Calu3 (cell line): ENCODE data around the gene SLC36A1. TPM values are rescaled to one million over a fixed set of nuclear protein-coding genes. Genes with fewer than 3 reads are reported as not detected.

Experiments used
- BruUV-seq: library from RNA; stranded (reverse); fragments of 400-500 nt; replicated peaks from 2 replicates; lab custom pipeline; 2021; lab: Mats Ljungman, UMichigan
- CTCF ChIA-PET: fragments of 300-600 bp; sonication (Branson Sonifier 250); formaldehyde crosslinking; loops from one replicate; lab custom pipeline; 2022; ENCODE audit warnings: antibody characterized with exemption; lab: Charles Lee
- DNase-seq: peaks from one replicate; pipeline ENCODE4 v3.0.0; 2022
- H3K27ac Mint-ChIP-seq: one replicate; pipeline ENCODE4 v1.8.0; 2022; ENCODE audit warnings: mixed read lengths; ENCODE audit not compliant: unreplicated experiment
- H3K27me3 Mint-ChIP-seq: one replicate; pipeline ENCODE4 v1.8.0; 2022; ENCODE audit warnings: mixed read lengths; ENCODE audit not compliant: unreplicated experiment
- H3K36me3 Mint-ChIP-seq: one replicate; pipeline ENCODE4 v1.8.0; 2022; ENCODE audit warnings: mild to moderate bottlenecking, moderate library complexity, mixed read lengths; ENCODE audit not compliant: insufficient read depth, unreplicated experiment
- H3K4me1 Mint-ChIP-seq: one replicate; pipeline ENCODE4 v1.8.0; 2022; ENCODE audit warnings: mild to moderate bottlenecking, low read depth, mixed read lengths; ENCODE audit not compliant: unreplicated experiment
- H3K4me3 Mint-ChIP-seq: one replicate; pipeline ENCODE4 v1.8.0; 2022; ENCODE audit warnings: mild to moderate bottlenecking, low read depth, moderate library complexity, mixed read lengths; ENCODE audit not compliant: unreplicated experiment
- H3K9me3 Mint-ChIP-seq: one replicate; pipeline ENCODE4 v1.8.0; 2022; ENCODE audit warnings: low read depth, mixed read lengths; ENCODE audit not compliant: unreplicated experiment
- intact Hi-C: fragments of 100-400 bp; cut with micrococcal nuclease; formaldehyde crosslinking; loops from one replicate; pipeline ENCODE4 v1.10.0; 2022; ENCODE audit not compliant: unreplicated experiment
- total RNA-seq: library from RNA; stranded (reverse); gene quantifications from 2 replicates; pipeline ENCODE4 v1.2.3, GENCODE V29; 2022
- TF ChIP-seq, protein P1 (sequence below): fragments of 200-600 bp; IDR thresholded peaks from one replicate; pipeline ENCODE4 v1.8.0; 2022; ENCODE audit warnings: antibody characterized with exemption; ENCODE audit not compliant: unreplicated experiment

SLC36A1 gene
- total RNA-seq, 1 experiment from 2014 or later: 11.4 TPM

GRCh38 chr5:151531581-151531980, 84.2 kb downstream of the SLC36A1 start:
- intact Hi-C loops: no loop called here
- CTCF ChIA-PET: no interaction called here
- Mint-ChIP-seq H3K4me1 (no peaks in the 10 kb centered on the region), H3K27ac (no peak overlapping the region), H3K36me3 (no peaks in the 10 kb centered on the region), H3K9me3 (no peaks in the 10 kb centered on the region), H3K4me3 (no peak overlapping the region), H3K27me3 (peaks cover 67% of the 10 kb centered on the region)
- BruUV-seq: no TSS peak
- TF ChIP-seq, protein P1, sequence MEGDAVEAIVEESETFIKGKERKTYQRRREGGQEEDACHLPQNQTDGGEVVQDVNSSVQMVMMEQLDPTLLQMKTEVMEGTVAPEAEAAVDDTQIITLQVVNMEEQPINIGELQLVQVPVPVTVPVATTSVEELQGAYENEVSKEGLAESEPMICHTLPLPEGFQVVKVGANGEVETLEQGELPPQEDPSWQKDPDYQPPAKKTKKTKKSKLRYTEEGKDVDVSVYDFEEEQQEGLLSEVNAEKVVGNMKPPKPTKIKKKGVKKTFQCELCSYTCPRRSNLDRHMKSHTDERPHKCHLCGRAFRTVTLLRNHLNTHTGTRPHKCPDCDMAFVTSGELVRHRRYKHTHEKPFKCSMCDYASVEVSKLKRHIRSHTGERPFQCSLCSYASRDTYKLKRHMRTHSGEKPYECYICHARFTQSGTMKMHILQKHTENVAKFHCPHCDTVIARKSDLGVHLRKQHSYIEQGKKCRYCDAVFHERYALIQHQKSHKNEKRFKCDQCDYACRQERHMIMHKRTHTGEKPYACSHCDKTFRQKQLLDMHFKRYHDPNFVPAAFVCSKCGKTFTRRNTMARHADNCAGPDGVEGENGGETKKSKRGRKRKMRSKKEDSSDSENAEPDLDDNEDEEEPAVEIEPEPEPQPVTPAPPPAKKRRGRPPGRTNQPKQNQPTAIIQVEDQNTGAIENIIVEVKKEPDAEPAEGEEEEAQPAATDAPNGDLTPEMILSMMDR: no peak
- DNase-seq: no peak

DNA sequence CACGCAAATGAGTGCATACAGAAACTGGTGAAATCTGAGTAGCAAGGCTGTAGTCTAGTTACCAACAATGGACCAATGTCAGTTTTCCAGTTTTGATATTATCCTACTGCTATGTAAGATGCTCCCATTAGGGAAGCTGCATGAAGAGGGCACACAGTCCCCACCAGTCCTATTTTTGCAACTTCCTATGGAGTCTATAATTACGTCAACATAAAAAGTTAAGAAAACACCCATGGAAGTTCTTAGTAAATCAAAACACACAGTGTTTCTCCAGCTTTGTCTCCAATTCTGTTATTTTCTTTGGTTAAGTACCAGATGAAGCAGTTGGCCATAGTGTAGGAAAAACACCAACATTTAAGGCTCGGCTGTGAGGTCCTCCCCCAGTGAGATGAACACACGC, 85.0 kb downstream of the SLC36A1 start:
- CTCF ChIA-PET: interaction anchor here (0.6 to 0.7 kb wide), 3 partner anchors 13 to 110 kb away, joined by 3 to 4 read pairs (median 4); no protein-coding TSS in a partner anchor

DNA sequence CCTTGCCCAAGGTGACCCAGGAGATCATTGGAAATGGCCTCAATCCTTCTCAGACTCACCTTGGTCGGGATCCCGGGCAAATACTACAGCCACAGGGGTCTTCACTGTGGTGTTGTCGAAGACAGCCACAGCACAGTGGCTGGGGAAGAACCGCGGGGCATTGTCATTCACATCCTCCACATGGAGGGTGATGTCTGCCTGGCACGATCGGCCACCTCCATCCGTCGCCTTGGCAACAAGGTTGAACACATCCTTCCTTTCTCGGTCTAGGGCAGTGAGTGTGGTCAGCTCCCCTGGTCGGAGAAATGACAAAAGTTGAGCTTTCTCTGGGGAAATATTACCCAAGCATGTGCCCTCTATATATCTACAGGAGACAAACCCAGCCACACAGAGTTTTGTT, 86.9 kb downstream of the SLC36A1 start:
- no peaks in the 10 kb centered on the region for H3K9me3 Mint-ChIP-seq
- no peaks in the 10 kb centered on the region for H3K36me3 Mint-ChIP-seq
- no peak for DNase-seq
- H3K27ac Mint-ChIP-seq: no peak overlapping the region
- CTCF ChIA-PET: interaction anchor here (0.6 to 1.2 kb wide), 2 partner anchors 11 to 985 kb away, joined by 3 to 5 read pairs; no protein-coding TSS in a partner anchor
- H3K27me3 Mint-ChIP-seq: peaks cover 88% of the 10 kb centered on the region
- H3K4me1 Mint-ChIP-seq: no peaks in the 10 kb centered on the region
- intact Hi-C loops: no loop called here
- H3K4me3 Mint-ChIP-seq: no peak overlapping the region
- TF ChIP-seq, protein P1: no peak
- BruUV-seq: no TSS peak

More for the DNA sequence above, 85.0 kb downstream of the SLC36A1 start:
- intact Hi-C loops: no loop called here
- Mint-ChIP-seq H3K9me3 (no peaks in the 10 kb centered on the region), H3K27ac (no peak overlapping the region), H3K36me3 (no peaks in the 10 kb centered on the region), H3K4me3 (no peak overlapping the region), H3K27me3 (peaks cover 76% of the 10 kb centered on the region), H3K4me1 (no peaks in the 10 kb centered on the region)
- TF ChIP-seq, protein P1: no peak
- no peak for DNase-seq
- no TSS peak for BruUV-seq

GRCh38 chr5:151537044-151537443, 89.6 kb downstream of the SLC36A1 start:
- Mint-ChIP-seq H3K27me3 (peaks cover 92% of the 10 kb centered on the region), H3K9me3 (no peaks in the 10 kb centered on the region), H3K4me1 (no peaks in the 10 kb centered on the region), H3K36me3 (no peaks in the 10 kb centered on the region), H3K27ac (no peak overlapping the region), H3K4me3 (no peak overlapping the region)
- BruUV-seq: no TSS peak
- DNase-seq: no peak
- CTCF ChIA-PET: no interaction called here
- TF ChIP-seq, protein P1: no peak
- intact Hi-C loops: no loop called here
